HL-60 (cell line): ENCODE measurements around the gene UQCR11.

ENCODE experiments used
- GABPA ChIP-seq: IDR thresholded peaks from 2 replicates; pipeline ENCODE4 v1.6.1; 2012; ENCODE audit warnings: low read depth
- POLR2AphosphoS5 ChIP-seq: IDR thresholded peaks from 2 replicates; pipeline ENCODE4 v1.6.1; 2012; ENCODE audit warnings: low read depth
- SPI1 ChIP-seq: IDR thresholded peaks from 2 replicates; pipeline ENCODE4 v1.6.1; 2012; ENCODE audit warnings: low read depth, mild to moderate bottlenecking, borderline replicate concordance
- TF ChIP-seq, protein P1 (sequence below): IDR thresholded peaks from one replicate; pipeline ENCODE4 v1.5.1; 2011; ENCODE audit warnings: low read length, control low read depth, inconsistent platforms; ENCODE audit not compliant: insufficient read depth
- TF ChIP-seq, protein P2 (sequence below): IDR thresholded peaks from 2 replicates; pipeline ENCODE4 v1.6.1; 2012; ENCODE audit warnings: low read depth; ENCODE audit not compliant: insufficient replicate concordance

DNA sequence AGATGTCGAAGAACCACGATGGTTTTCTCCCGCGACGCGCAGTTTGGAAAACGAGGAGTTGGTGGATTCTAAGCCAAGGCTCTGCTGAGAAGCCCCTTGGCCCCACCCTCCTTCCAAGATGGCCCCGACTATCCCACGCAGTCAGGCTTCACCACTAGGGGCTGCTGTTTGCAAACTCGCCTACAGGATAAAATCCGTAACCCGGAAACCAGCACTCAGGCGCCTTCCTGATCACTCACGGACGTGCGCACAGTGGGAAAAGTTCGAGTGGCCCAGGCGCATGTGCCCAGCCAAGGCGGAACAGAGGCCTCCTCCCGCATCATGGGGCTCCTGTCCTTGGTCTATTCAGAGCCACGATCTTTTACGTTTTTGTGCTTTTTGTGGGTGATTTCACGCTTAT is 19.2 kb upstream of the UQCR11 start:
- TF ChIP-seq, protein P1, sequence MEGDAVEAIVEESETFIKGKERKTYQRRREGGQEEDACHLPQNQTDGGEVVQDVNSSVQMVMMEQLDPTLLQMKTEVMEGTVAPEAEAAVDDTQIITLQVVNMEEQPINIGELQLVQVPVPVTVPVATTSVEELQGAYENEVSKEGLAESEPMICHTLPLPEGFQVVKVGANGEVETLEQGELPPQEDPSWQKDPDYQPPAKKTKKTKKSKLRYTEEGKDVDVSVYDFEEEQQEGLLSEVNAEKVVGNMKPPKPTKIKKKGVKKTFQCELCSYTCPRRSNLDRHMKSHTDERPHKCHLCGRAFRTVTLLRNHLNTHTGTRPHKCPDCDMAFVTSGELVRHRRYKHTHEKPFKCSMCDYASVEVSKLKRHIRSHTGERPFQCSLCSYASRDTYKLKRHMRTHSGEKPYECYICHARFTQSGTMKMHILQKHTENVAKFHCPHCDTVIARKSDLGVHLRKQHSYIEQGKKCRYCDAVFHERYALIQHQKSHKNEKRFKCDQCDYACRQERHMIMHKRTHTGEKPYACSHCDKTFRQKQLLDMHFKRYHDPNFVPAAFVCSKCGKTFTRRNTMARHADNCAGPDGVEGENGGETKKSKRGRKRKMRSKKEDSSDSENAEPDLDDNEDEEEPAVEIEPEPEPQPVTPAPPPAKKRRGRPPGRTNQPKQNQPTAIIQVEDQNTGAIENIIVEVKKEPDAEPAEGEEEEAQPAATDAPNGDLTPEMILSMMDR: peak; percentile 39
- TF ChIP-seq POLR2AphosphoS5 (no peak), GABPA (no peak), SPI1 (no peak)
- TF ChIP-seq, protein P2, sequence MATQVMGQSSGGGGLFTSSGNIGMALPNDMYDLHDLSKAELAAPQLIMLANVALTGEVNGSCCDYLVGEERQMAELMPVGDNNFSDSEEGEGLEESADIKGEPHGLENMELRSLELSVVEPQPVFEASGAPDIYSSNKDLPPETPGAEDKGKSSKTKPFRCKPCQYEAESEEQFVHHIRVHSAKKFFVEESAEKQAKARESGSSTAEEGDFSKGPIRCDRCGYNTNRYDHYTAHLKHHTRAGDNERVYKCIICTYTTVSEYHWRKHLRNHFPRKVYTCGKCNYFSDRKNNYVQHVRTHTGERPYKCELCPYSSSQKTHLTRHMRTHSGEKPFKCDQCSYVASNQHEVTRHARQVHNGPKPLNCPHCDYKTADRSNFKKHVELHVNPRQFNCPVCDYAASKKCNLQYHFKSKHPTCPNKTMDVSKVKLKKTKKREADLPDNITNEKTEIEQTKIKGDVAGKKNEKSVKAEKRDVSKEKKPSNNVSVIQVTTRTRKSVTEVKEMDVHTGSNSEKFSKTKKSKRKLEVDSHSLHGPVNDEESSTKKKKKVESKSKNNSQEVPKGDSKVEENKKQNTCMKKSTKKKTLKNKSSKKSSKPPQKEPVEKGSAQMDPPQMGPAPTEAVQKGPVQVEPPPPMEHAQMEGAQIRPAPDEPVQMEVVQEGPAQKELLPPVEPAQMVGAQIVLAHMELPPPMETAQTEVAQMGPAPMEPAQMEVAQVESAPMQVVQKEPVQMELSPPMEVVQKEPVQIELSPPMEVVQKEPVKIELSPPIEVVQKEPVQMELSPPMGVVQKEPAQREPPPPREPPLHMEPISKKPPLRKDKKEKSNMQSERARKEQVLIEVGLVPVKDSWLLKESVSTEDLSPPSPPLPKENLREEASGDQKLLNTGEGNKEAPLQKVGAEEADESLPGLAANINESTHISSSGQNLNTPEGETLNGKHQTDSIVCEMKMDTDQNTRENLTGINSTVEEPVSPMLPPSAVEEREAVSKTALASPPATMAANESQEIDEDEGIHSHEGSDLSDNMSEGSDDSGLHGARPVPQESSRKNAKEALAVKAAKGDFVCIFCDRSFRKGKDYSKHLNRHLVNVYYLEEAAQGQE: no peak
